ENCODE results near the gene TMEM39B. TPM values are rescaled to one million over a fixed set of nuclear protein-coding genes. Genes with fewer than 3 reads are reported as not detected.

Gene TMEM39B
- total RNA-seq, 1 experiment from 2014 or later, result 18.8 TPM

- TF ChIP-seq ZNF425 (CRISPR knock-in tag; conservative IDR thresholded peaks at IDR 0.05) (no peak), AR (CRISPR knock-in tag; IDR thresholded peaks at IDR 0.05) (no peak), RELA (CRISPR knock-in tag; IDR thresholded peaks at IDR 0.05; ENCODE audit: borderline replicate concordance) (no peak), E2F5 (CRISPR knock-in tag; IDR thresholded peaks at IDR 0.05) (no peak), ATF6 (CRISPR knock-in tag; IDR thresholded peaks at IDR 0.05) (no peak), OVOL2 (CRISPR knock-in tag; IDR thresholded peaks at IDR 0.05; ENCODE audit: borderline replicate concordance) (no peak)
Observed at GRCh38 chr1:32068957-32069588, 3.7 kb upstream of the TMEM39B start (continued).

- Mint-ChIP-seq H3K4me3 (peak overlapping the region; percentile 77), H3K4me1 (peaks cover 22% of the 10 kb centered on the region), H3K36me3 (peaks cover 3% of the 10 kb centered on the region), H3K27ac (peak overlapping the region; percentile 96), H3K9me3 (no peaks in the 10 kb centered on the region), H3K27me3 (ENCODE audit: low read depth) (no peaks in the 10 kb centered on the region; the same call in 1 of the 2 replicates)
- POLR2A ChIA-PET, result interaction anchor here (0.6 to 2.5 kb wide), 11 partner anchors 9 to 168 kb away, joined by 3 to 34 read pairs (median 6); partner anchors contain the start of genes CCDC28B, KPNA6 and TXLNA
- DNase-seq (ENCODE audit: low spot score) (no peak), ATAC-seq (no peak)
- CTCF ChIA-PET, result interaction anchor here (0.9 to 3.0 kb wide), 11 partner anchors 10 to 283 kb away, joined by 3 to 76 read pairs (median 7); partner anchors contain the start of gene KPNA6
- TF ChIP-seq ZBTB43 (CRISPR knock-in tag; IDR thresholded peaks at IDR 0.05) (no peak), AFF4 (CRISPR knock-in tag; IDR thresholded peaks at IDR 0.05; ENCODE audit: borderline replicate concordance) (no peak), ERG (CRISPR knock-in tag; IDR thresholded peaks at IDR 0.05) (no peak), E2F4 (CRISPR knock-in tag; IDR thresholded peaks at IDR 0.05; ENCODE audit: borderline replicate concordance, low read depth) (no peak), GABPB1 (CRISPR knock-in tag; IDR thresholded peaks at IDR 0.05) (no peak), ZNF416 (CRISPR knock-in tag; IDR thresholded peaks at IDR 0.05) (no peak), ATF1 (CRISPR knock-in tag; IDR thresholded peaks at IDR 0.05) (no peak), KAT7 (CRISPR knock-in tag; IDR thresholded peaks at IDR 0.05; ENCODE audit: borderline replicate concordance) (no peak), ZNF232 (CRISPR knock-in tag; IDR thresholded peaks at IDR 0.05) (no peak), GRHL2 (CRISPR knock-in tag; IDR thresholded peaks at IDR 0.05; ENCODE audit: insufficient replicate concordance, severe bottlenecking) (no peak), NR2C2 (CRISPR knock-in tag; IDR thresholded peaks at IDR 0.05) (no peak)
Observed at GRCh38 chr1:32071758-32072621, 749 bp upstream of the TMEM39B start.
